ENCODE data around the gene DIAPH3. TPM values are rescaled to one million over a fixed set of nuclear protein-coding genes. Genes with fewer than 3 reads are reported as not detected.

The DIAPH3 gene
- polyA plus RNA-seq, 10 donors, result 7.0 to 13.8 (median 8.1) TPM

DNA sequence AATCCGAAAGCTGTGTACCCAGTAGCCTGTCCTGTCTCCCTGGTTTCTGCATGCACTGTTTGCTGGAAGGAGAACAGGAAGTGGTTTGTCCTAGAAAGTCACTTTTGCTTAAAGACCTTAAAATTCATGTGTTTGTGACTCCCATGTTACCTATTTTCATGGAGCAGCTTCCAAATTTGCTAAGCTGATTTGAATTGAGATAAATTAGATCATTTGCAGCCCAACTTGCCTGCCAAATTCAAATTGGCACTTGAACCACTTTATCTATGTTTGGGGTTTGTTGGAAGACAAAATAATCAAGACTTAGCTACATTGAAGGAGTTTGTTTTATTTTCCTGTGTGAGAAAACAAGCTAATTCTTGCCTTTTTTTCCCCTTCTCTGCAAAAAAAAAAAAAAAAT is 532.5 kb downstream of the DIAPH3 start:
- no peak for DNase-seq

DNA sequence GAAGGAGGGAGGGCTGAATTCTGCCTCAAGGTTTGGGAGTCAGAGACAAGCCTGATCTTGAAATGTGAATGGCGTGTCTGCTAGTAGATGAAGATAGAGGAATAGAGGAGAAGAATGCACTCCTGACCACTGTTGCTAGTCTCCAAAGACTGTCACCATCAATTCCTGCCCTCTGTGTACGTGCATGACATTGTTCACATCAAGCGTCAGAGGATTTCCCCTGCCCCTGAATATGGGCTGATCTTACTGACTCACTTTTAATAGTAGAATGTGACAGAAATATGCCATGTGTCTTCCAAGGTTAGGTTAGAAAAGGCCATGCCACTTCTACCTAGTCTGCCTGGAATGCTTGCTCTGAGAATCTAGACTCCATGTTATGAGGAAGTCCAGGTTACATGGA is 538.6 kb downstream of the DIAPH3 start:
- no peak for DNase-seq

- no peak for DNase-seq
These were observed 540.4 kb downstream of the DIAPH3 start for GRCh38 chr13:59623206-59623915.

- no peak for DNase-seq
These were observed 542.0 kb downstream of the DIAPH3 start for GRCh38 chr13:59621773-59622172.

Other genes starting within 250 kb of the DIAPH3 start
- gene TDRD3, start 233.3 kb upstream of the DIAPH3 start, polyA plus RNA-seq (ENCODE audit: insufficient read length in 10 of 10), result 10 to 100 TPM; 22.5 to 43.6 (median 34.0) TPM